NCI-H524 treated with DMSO at 0.1 percent for 48 hours (cell line): ENCODE data around the gene GUCA2B.

Experiments
- DNase-seq: peaks from one replicate; lab custom pipeline; 2025; lab: John Stamatoyannopoulos, UW

Gene GUCA2B

DNA sequence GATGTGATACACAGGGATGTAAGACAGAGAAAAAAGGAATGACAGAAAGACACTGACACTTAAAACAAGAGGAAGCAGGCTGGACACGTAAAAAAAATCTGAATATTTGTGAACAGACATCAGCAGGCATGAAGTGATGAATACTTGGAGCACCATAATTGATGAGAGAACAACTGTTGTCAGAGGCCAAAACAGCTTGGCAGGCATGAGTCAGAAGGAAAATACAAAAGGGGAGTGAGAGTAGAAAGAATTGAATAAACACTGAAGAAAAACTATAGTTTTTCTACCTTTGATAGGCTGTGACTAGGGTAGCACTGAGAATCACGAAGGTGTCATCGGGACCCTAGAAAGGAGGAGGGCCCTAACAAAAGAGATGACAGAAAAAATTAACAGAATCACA is 32.9 kb downstream of the GUCA2B start:
- DNase-seq: no peak

DNA sequence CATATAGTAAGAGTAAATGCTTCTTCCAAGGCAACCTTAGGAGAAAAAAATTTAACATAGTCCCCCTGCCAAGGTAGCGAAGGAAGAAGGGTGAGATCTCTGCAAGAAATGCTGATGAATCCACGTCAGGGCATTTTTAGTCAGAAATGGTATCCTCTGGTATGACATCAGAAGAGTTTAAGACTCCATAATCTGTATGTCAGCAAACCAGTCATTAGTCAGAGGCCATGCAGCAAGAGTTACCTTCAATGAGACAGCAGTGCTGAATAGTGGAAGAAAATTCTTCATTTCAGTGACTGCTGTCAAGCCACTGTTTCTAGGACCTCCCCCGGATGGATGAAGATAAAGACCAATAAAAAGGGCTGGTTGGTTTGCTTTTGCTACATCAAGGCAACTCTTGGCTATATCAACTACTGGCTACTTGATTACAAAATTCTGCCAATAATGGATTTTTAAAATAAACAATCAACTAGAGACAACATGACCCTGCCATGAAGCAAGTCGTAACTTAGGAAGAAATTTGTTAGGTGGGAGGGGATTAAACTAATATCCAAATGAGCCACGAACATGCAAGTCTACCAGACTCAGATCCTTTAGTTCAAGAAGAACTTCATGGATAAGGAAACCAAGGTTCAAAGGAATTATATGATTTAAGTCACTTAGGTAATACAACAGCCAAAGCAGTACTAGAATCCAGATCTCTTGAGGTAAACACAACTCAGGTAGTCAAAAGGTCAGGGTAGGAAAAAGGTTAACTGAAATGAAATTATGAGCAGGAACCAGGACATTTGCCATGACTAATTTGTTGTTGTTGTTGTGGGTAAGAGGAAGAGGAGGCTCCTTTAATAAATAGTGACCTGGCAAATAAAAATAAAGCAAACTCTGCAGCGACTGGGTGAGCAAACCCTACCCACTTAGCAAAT is 37.0 kb downstream of the GUCA2B start:
- DNase-seq: no peak

DNA sequence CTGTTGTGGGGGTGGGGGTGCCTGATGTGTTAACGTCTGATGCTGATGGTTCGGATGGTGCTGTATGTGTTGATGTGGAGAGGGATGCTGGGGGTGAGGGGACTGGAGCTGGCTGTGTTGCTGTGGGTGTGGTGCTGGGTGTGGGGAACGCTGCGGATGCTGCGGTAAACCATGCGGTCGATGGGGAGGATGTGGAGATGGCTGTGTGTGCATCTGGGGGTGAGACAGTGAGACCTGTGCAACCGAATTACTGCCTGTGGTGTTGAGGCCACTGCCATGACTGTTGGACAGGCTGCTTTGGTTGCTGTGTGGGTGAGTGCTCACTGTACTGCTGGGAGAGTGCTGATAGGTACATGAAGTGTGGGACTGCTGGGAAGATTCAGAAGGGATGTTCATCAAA is 38.1 kb downstream of the GUCA2B start:
- DNase-seq: no peak

DNA sequence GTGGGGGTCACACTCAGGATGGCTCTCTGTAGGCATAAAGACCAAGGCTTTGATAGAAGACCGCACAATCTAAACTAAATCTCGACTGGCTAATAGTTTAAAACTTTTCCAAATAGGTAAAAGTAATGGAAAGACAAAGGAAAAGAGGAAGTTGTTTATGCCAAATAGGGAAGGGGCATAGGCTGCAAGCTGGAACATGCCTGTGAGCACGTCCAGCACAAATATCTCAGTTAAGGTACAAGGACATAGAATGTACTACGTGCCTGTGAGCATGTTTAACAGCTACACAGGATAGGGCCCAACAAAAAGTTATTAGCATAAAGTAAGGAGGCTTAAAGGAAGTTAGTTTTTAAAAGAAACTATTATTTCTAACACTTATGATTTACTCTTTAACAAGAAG is 38.9 kb downstream of the GUCA2B start:
- no peak for DNase-seq

DNA sequence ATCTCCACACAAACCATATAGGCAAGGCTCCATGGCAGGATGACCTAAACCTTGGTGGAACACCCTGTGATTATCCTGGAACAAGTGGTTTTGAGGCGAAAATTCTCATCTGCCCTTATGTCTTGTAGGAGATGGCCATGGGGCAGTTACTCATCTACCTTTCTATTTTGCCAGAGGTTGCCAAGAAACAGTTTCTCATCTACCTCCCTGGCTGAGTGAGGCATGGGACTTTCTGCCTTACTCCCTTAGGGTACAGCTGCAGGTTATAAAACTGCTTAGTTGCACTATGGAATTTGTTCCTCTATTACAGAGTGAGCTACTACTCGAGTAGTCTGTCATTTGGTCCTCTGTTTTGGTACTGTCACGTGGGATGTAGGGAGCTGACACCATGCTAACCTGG is 42.6 kb downstream of the GUCA2B start:
- no peak for DNase-seq

DNA sequence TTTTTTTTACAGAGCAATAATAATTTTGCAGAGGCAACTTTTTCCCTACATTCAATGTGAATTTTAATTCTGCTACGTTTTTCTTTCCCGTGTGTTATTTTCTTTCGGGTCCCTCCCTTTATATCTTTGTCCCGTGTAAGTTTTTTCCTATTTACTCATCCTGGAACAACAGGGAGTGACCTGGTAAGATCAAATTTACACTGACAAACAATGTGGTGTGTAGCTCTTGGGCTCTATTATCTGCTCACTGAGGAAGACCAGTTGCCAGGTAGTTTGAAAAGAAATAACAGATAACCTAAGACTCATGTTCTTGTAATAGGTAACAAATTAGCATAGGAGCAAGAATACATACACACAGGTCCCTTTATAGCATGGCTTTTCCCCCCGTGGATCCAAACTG is 45.0 kb downstream of the GUCA2B start:
- DNase-seq: no peak

DNA sequence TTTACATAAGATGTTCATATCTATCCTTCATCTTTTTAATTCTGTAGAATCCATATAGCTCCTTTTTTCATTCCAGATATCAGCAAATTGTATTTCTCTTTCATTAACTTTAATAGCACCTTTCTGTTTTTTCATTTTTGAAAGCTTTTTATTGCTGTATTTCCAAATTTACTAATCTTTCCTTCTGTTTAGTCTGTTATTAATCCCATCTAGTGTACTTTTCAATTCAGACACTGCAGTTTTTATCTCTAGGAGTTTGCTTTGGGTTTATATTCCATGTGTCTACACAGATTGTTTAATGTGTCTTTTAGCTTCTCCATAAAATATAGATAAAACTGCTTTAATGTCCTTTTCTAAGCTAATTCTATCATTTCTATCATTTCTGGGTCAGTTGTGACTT is 48.8 kb downstream of the GUCA2B start:
- DNase-seq: no peak
